GM21360 (cell line): ENCODE data around the gene SRF.
A peak's percentile ranks its signal among the peaks of the same experiment; 100 is the strongest.
"Not testable (repeated sequence)": the region's sequence is repeated elsewhere in the genome, so short reads cannot be mapped to it uniquely, and the experiment has no call there.

Experiments used
- ATAC-seq: cut with Tn5 transposase; IDR thresholded peaks from one replicate; pipeline ENCODE4 v1.9.1; 2021; ENCODE audit warnings: mild to moderate bottlenecking, moderate library complexity; ENCODE audit not compliant: unreplicated experiment

Gene SRF

DNA sequence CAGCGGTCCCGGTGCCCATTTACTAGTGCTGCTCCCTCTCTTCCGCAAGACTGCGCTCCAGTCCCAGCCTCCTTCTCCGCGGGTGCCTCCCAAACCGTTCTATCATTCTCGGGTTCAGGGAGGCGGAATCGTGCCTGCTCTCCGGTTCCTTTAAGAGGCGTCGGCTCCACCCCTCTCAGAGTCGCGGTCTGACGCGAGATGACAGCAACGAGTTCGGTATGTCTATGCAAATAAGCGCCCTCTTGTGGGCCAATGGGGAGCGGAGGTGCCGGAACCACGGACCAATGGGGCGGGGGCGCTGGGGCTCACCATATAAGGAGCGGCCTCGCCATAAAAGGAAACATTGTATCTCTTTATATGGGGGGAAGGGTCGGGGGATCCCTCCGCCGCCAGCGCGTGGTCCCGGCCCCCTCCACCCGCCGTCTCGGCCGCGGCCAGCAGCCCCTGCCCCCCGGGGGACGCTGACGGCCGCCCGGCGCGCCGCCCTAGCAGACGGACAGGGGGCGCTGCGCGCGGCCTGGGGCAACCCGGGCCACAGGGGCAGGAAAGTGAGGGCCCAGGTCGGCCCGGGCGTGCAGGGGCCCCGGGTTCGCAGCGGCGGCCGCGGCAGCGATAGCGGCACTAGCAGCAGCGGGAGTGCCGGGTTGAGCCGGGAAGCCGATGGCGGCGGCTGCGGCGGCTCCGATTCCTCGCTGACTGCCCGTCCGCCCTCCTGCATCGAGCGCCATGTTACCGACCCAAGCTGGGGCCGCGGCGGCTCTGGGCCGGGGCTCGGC lies at the start of gene SRF:
Gene SRF, plus strand, starts transcription at position 339 of the 776 bp plus-strand sequence. Its CDS starts 388 bp downstream, at position 727.
- peak; percentile 50 for ATAC-seq

DNA sequence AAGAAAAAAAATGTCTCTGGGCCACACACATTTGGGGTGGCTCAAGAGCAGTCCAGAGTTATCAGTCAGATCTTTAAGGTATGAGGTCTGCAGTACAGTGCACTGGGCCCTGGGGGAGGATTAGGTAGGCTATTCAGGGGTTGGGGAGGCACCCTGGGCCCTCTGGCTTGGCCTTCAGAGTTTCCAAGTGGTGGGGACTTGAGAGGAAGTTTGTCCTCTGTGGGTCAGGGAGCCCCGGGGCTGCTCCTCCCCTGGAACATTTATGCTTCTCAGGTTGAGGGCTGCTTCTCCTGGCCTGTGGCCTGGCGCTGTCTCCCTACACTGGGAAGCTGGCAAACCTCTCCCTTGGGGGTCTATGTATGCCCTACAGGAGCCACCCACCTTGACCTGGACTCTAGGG lies 48.9 kb upstream of the SRF start:
- no peak for ATAC-seq

DNA sequence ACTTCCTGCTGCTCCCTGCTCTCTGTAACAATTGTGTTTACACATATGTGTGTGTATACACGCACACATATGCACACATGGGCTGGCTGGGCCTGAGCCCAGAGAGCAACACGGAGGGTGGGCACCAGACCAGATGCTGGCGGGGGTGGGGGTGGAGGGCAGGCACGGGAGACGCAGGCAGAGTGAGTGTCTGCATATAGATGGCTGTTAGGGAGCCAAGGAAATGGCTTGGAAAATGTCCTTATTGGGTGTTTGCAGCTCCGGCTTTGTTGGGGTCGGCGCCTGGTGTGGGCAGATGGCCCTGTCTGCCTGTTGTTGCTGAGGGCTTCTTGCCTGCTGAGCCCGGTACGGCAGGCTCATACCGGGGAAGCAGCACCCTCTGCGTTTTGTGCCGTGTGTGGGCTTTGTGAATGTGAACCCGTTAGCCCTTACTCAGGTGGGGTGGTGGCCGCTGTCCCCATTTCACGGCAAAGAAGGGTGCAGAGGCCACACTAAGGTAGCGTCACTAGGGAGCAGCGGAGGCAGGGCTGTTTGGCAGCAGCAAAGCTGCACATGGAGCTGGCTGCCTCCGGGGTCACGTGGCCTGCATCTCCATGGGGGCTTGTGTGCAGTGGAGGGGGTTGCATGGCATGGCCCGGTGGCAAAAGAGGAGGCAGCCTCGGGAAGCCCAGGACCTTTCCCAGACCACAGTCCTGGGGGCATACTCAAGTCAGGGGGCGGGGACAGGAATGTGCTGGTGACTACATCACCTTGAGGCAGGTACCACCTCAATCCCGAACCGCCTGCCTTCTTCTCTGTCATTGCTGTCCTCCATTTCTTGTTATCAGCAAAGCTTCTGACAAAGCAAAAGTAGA lies 47.4 kb upstream of the SRF start:
- no peak for ATAC-seq

DNA sequence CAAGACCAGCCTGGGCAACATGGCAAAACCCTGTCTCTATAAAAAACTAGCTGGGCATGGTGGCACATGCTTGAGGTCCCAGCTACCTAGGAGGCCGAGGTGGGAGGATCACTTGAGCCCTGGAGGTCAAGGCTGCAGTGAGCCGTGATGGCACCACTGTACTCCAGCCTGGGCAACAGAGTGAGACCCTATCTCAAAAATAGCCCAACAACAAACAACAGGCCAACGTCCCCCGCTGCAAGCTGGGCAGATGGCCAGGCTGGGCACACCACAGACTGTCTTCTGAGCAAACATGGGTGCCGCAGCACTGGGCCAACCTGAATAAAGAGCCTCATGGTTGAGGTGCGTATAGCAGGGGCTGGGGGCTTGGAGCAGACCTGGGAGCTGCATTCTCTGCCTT lies 46.6 kb upstream of the SRF start:
- ATAC-seq: no peak

DNA sequence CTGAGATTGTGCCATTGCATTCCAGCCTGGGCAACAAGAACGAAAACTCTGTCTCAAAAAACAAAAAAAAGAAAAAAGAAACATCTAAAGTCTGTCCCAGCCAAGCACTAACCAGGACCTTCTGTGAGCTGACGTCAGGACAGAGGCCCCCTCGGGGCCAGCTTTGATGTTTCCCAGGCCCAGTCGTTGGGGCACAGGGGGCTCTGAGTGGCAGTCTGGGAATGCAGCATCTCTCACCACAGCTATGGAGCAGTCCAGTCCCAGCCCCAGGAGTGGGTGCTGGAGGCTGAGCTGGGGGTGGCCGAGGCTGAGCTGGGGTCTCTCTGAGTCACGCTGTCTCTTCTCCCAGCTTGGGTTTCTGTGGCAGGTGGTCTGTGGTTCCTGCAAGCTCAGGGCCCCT lies 46.0 kb upstream of the SRF start:
- no peak for ATAC-seq

DNA sequence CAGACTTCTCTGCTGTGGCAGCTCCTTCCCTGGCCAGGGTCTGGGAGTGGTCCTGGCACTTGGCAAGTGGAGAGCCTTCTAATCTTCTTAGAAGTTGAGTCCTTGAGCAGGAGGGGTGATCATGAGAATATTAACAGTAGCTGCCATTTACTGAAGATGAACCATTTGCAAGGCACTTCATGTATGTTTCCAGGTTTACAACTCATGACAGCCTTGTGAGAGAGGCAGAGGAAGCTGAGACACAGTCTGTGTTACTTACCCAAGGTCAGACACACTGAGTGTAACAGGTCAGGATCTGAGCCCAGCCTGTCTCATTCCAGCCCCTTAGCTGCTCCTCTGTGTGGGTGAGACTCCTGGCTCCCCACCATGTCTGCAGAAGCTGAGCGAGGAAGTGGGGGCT lies 45.5 kb upstream of the SRF start:
- no peak for ATAC-seq

DNA sequence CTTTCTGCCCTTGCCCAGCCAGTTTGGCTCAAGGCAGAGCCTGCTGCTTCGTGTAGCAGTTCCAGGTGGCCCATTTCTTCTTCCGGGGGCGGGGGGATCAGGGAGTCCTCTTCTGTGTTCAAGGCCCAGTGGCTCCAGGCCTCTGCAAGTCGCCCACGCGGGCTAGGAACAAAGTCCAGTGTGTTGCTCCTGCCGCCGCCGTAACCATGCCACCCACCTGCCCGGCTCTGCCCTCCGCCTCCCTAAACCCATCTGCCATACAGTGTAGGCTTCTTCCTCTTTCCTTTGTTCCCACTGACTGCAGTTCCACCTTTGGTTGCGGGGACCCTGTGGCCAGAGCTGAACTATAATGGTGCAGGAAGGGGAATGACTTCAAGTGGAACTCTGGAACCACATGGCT lies 43.9 kb upstream of the SRF start:
- no peak for ATAC-seq

DNA sequence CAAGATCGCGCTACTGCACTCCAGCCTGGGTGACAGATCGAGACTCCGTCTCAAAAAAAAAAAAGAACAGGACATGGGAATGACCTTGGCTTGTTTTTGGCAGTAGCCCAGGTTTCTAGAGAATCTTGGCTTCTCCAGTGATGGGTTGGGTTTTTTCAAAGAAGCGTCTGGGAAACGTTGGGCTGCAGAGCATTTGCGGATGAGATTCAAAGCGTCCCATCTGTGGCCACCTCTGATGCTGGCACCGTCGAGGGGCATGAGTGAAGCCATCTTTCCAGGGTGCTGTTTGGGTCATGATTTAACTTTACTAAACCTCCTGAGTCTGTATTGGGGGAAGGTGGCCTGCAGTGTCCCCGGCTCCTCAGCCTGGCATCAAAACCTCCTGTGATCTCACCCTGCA lies 43.2 kb upstream of the SRF start:
- no peak for ATAC-seq

DNA sequence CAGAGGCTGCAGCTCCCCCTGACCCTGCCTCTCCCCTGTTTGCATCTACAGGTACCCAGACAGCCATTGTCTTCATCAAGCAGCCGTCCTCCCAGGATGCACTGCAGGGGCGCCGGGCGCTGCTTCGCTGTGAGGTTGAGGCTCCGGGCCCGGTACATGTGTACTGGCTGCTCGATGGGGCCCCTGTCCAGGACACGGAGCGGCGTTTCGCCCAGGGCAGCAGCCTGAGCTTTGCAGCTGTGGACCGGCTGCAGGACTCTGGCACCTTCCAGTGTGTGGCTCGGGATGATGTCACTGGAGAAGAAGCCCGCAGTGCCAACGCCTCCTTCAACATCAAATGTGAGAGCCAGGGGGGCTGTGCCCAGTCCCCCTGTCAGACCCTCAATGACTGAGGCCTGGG lies 42.1 kb upstream of the SRF start:
- no peak for ATAC-seq

DNA sequence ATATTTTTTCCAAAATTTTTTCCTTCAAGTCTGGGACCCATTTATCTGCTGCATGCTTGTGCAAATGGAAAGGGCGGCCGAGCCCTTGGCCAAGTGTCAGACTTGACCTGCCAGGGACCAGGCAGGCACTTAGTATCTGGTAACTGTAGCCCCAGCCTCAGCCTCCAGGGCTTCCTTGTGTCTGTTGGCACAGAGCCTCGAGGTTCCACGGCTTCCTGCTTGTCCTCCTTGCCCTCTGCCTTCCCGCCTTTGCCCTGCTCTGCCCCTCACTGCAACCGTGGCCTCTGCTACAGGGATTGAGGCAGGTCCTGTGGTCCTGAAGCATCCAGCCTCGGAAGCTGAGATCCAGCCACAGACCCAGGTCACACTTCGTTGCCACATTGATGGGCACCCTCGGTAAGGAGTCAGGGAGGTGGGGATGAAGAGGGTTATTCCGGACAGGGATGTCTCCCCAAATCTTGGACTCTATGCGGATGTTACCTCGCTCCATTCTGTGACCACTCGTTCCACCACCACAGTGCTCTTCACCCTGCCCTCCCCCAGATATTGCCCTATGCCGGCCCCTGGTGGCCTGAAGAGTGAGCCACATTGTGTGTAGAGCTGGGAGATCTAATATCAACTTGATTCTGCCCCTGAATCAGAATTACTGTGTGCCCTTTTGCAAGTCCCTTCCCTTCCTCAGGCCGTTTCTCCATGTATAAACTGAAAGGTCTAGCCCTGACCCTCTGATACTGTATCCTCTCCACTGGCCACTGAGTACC lies 41.5 kb upstream of the SRF start:
- ATAC-seq: no peak

DNA sequence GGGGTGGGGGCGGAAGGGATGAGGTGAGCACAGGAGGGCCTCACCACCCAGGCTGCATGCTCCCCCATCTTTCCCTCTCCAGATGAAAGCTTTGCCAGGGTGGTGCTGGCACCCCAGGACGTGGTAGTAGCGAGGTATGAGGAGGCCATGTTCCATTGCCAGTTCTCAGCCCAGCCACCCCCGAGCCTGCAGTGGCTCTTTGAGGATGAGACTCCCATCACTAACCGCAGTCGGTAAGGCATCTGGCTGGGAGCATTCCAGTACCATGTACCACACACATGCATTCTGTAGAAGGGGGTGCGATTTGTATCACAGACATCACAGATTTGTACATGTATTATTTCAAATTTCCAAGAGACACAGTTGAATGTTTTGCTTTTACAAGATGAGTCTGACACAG lies 40.6 kb upstream of the SRF start:
- no peak for ATAC-seq

DNA sequence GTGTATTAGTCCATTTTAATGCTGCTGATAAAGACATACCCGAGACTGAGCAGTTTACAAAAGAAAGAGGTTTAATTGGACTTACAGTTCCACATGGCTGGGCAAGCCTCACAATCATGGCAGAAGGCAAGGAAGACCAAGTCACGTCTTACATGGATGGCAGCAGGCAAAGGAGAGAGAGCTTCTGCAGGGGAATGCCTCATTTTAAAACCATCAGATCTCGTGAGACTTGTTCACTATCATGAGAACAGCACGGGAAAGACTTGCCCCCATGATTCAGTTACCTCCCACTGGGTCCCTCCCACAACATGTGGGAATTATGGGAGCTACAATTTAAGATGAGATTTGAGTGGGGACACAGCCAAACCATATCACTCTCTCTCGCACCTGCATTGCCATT lies 39.7 kb upstream of the SRF start:
- ATAC-seq: not testable (repeated sequence)

DNA sequence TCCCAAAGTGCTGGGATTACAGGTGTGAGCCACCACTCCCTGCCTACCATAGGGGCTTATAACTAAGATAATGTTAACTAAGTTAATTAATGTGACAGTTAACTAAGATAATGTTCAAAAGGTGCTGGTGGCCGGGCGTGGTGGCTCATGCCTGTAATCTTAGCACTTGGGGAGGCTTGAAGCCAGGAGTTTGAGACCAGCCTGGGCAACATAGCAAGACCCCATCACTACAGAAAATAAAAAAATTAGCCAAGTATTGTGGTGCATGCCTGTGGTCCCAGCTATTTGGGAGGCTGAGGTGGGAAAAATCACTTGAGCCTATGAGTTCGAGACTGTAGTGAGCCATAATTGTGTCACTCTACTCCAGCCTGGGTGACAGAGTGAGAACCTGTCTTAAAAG lies 32.8 kb upstream of the SRF start:
- ATAC-seq: no peak

DNA sequence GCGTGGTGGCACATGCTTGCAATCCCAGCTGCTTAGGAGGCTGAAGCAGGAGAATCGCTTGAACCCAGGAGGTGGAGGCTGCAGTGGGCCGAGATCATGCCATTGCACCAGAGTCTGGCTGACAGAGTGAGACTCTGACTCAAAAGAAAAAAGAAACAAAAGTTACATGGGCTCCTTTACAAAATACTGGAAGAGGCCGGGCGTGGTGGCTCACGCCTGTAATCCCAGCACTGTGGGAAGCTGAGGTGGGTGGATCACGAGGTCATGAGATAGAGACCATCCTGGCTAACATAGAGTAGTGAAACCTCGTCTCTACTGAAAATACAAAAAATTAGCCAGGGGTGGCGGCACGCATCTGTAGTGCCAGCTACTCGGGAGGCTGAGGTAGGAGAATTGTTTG lies 31.1 kb upstream of the SRF start:
- not testable (repeated sequence) for ATAC-seq

DNA sequence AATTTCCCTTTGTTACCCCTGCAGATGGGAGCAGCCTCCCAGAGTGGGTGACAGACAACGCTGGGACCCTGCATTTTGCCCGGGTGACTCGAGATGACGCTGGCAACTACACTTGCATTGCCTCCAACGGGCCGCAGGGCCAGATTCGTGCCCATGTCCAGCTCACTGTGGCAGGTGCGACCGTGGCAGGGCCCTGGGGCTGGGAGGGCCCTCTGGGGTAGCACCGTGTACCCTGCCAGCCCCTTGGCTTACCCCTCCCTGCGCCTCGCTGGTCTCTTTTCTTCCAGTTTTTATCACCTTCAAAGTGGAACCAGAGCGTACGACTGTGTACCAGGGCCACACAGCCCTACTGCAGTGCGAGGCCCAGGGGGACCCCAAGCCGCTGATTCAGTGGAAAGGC lies 29.4 kb upstream of the SRF start:
- no peak for ATAC-seq

DNA sequence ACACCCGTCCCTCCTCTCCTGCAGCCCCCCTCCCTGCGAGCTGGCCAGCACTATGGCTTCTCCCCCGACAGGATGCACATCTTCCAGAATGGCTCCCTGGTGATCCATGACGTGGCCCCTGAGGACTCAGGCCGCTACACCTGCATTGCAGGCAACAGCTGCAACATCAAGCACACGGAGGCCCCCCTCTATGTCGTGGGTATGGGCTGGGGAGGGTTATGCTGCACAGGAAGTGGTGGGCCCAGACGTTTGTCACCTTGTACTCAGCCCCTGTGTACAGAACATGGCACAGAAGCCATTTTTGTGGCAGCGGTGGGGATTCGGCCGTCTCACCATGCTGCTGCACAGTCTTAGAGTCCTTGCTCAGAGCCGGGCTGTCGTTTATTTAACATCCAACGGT lies 29.0 kb upstream of the SRF start:
- no peak for ATAC-seq

DNA sequence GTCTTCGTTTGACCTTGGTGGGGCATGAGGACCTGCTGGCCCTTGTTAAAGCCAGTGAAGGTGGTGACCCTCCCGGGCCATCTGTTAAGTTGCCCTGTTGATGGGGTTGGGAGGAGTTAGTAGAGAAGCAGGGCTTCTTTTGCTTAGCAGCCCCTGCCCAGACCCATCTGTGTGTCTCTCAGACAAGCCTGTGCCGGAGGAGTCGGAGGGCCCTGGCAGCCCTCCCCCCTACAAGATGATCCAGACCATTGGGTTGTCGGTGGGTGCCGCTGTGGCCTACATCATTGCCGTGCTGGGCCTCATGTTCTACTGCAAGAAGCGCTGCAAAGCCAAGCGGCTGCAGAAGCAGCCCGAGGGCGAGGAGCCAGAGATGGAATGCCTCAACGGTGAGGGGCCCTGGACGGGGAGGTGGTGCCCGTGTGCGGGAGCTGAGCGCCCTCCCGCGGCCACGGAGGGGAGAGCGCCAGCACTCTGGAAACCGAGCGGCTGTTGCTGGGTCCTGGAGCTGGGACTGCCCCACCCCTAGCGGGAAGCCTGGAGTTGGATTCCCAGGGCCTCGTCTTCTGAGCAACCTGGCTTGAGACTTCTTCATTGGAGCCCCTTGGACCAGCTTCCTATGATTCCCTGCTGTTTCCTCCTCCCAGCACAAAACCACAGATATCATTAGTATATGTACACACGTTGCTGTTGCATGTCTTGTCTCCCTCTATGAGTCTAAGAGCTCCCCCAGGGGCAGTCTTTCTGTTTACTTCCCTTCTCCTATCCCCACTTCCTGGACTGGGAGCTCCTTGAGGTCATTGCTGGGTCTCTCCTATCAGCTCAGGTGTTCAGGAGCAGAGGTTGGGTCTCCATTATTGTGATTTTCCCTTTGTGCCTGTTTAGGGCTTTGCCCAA lies 27.6 kb upstream of the SRF start:
- ATAC-seq: no peak

DNA sequence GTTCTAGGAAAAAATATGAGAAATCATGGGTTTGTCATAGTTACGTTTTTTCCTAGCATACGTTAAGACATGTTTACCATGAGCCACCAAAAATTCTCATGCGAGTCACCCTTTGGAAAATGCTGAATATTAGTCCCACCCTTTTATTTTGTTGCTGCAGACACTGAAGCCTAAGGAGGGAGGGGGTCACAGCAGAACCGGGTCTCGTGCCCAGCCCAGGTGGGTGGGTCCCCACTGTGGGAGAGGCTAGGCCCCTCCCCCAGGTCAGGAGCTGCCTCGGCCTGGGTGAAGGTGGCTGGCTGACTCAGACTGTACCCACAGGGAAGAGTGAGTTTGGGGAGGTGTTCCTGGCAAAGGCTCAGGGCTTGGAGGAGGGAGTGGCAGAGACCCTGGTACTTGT lies 26.2 kb upstream of the SRF start:
- ATAC-seq: no peak

DNA sequence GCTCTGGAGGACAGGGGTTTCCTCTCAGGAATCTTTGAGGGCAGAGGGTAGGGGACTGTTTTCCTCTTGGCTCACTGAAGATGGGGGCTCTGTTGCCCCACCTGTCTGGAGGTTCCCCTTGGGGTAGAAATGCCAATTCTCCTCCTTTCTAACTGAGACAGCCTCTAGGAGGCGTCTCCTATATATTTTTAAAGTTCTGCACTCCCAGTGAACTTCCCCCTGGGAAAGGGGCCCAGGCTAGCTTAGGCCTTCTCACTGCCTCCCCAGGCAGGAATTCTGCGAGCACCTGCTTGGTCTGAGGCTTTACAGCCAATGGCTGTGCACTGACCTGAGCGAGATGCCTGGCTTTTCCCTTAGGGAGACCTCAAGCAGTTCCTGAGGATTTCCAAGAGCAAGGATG lies 24.8 kb upstream of the SRF start:
- ATAC-seq: no peak
